GM21381 (cell line): ENCODE data around the gene MARCOL.
"Not testable (repeated sequence)": the region's sequence is repeated elsewhere in the genome, so short reads cannot be mapped to it uniquely, and the experiment has no call there.

Experiments used
- ATAC-seq: cut with Tn5 transposase; IDR thresholded peaks from one replicate; pipeline ENCODE4 v1.9.1; 2021; ENCODE audit warnings: mild to moderate bottlenecking, moderate library complexity; ENCODE audit not compliant: unreplicated experiment

MARCOL gene

DNA sequence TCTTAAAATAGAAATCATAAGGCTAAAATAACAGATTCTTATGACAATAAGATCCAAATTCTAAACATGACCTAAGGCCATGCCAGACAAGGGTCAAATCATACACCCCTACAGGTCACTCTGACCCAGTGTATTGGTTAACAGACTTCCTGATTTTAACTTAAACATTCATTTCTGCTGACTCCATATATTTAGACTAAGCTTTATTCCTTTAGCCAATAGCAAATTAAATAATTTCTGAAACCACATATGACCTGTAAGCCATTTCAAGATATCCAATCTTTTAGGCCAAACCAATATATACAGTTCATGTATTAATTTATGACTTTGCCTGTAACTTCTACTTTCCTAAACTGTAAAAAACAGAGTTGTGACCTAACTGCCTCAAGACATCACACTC lies 22.9 kb downstream of the MARCOL start:
- ATAC-seq = no peak

DNA sequence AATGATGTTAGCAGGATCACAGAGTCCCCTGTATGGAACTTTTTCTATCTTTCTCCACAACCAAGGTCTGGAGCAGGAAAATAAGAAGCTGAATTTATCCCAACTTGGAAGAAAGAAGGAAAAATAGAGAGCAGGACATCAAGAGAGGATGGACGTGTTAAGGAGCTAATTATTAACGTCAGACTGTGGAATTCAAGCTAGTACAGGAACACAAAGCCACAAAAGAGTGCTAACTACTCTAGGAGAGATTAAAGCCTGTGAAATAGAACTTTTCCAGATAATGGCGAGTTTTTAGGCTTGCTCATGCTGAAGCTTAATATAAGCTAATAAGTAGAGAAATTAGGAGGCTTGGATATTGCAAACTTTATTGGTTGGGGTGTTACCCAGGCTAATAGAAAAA lies 29.6 kb downstream of the MARCOL start:
- ATAC-seq = no peak

DNA sequence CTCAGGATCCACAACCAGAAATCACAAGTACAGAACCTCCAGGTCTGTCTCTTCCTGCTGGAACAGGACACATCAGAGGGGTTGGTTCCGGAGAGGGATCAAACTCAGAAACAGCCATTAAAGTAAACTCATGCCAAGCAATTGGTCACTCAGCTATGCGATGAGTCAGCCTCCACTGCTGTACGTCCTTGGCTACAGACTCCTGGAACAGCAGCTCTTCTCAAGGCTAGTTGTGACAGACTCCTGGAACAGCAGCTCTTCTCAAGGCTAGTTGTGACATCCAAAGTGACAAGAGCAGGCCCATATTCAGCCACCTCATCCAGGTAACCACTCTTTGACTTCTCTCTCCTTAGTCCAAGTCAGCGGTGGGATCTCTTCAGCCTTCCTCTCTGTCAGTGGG lies 30.2 kb downstream of the MARCOL start, which contains the start of gene SPINK13:
TSS of gene SPINK13 (plus strand) at position 229 of the 400 bp plus-strand sequence. CDS start 1,279 bp downstream, outside the sequence.
- ATAC-seq = no peak

DNA sequence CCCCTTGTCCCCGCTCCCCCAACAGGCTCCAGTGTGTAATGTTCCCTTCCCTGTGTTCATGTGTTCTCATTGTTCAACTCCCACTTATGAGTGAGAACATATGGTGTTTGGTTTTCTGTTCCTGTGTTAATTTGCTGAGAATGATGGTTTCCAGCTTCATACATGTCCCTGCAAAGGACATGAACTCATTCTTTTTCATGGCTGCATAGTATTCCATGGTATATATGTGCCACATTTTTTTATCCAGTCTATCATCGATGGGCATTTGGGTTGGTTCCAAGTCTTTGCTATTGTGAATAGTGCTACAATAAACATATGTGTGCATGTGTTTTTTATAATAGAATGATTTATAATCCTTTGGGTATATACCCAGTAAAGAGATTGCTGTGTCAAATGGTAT lies 36.8 kb downstream of the MARCOL start:
- ATAC-seq = not testable (repeated sequence)

DNA sequence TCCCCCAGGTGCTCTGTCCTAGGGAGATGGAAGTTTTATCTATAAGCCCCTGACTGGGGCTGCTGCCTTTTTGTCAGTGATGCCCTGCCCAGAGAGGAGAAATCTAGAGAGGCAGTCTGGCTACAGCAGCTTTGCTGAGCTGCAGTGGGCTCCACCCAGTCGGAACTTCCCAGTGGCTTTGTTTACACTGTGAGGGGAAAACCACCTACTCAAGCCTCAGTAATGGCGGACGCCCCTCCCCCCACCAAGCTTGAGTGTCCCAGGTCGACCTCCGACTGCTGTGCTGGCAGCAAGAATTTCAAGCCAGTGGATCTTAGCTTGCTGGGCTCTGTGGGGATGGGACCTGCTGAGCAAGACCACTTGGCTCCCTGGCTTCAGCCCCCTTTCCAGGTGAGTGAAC lies 42.6 kb downstream of the MARCOL start:
- ATAC-seq = not testable (repeated sequence)

DNA sequence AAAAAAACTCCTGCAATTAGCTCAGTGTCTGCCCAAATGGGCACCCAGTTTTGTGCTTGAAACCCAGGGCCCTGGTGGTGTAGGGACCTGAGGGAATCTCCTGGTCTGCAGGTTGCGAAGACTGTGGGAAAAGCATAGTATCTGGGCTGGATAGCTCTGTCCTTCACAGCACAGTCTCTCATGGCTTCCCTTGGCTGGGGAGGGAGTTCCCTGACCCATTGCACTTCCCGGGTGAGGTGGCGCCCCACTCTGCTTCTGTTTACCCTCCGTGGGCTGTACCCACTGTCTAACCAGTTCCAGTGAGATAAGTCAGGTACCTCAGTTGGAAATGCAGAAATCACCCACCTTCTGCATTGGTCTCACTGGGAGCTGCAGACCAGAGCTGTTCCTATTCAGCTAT lies 43.0 kb downstream of the MARCOL start:
- not testable (repeated sequence) for ATAC-seq

DNA sequence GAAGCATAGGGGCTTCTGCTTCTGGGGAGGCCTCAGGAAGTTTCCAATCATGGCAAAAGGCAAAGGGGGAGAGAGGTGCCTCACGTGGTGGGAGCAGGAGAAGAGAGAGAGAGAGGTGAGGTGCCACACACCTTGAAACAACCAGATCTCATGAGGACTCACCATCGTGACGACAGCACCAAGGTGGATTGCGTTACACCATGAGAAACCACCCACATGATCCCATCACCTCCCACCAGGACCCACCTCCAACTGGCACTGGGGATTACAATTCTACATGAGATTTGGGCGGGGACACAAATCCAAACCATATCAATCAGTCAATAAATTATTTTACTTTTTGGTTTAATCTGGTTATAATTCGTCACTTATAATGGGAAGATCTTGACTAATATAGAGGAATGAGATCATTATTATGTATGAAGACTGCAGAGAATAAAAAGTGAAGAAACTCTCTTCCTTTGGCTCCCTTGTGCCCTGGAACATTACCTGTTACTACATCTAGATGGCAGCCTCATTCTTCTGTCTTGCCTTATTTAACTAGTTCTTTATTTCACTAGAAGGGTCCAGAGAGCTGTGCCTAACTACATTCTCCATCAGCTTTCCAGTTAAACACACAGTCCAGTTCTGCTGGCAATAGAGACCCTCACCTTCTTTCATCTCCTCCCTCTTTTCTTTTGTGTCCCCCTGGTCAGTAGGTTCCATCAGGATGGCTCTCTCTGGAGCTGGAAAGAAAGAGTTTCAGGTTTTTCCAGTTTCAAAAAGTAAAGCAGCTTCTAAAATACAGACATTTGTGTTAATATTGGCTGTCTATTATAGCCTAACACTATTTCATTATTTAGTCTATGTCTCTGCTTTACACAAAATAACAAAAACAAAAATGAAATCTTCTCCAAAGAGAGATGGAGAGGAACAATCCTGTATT lies 52.2 kb downstream of the MARCOL start:
- ATAC-seq = no peak
